HUDEP-2 (cell line): Measurements from ENCODE around the gene XG.
"Not testable (repeated sequence)": the region's sequence is repeated elsewhere in the genome, so short reads cannot be mapped to it uniquely, and the experiment has no call there.

Experiments
- DNase-seq, 76 experiments: peaks; one replicate each; lab custom pipeline; 2025; ENCODE audit not compliant: unreplicated experiment in 76 of 76; lab: John Stamatoyannopoulos, UW

The XG gene

DNA sequence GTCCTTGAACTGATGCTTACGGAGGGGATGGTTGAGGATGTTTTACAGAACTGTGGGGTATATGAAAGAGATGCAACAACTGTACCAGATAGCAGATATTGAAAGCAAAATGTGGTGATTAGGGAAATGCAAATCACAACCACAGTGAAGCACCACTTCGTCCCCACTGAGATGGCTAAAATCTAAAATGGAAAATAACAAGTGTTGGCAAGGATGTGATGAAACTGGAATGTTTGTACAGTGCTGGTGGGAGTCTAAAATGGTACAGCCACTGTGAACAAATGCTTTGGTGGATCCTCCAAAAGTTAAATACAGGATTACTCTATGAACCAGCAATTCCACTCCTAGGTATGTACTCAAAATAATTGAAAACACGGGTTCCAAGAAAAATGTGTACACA, 22.9 kb downstream of the XG start:
- DNase-seq = no peak

DNA sequence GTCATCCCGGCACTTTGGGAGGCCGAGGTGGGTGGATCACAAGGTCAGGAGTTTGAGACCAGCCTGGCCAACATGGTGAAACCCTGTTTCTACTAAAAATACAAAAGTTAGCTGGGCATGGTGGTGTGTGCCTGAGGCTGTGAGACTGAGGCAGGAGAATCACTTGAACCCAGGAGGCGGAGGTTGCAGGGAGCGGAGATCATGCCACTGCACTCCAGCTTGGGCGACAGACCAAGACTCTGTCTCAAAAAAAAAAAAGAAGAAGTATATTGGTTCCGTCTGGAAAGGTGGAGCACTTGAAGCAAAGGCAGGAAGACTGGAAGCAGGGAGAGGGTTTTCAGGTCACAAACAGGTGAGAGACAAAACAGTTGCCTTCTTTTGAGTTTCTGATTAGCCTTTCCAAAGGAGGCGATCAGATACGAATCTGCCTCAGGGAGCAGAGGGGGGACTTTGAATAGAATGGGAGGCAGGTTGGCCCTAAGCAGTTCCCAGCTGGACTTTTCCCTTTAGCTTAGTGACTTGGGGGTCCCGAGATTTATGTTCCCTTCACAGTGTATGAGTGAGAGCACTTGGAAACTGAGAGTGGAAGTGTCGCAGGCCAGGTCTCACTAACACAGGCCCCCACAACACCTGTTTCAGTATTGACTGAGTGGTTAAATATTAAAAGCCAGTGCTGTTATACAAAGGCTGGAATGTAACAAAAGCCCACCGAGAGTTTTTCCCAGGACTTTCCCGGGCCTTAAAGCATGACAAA, 28.8 kb downstream of the XG start:
- DNase-seq = not testable (repeated sequence)

DNA sequence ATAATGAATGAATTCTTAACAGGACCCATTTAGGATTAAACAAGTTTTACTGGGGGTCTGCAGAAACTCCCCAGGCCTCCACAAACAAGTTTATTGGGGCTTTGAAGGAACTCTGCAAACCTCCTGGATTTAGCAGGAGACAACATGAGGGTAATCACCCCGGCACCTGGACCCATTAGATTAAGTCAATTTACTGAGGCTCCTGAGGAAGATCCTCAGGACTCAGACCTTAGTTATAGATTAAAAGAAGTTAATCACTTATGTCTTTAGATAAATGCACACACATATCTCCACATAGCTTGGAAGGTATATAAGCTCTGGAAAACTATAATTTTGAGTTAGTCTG, 29.4 kb downstream of the XG start:
- no peak for DNase-seq

DNA sequence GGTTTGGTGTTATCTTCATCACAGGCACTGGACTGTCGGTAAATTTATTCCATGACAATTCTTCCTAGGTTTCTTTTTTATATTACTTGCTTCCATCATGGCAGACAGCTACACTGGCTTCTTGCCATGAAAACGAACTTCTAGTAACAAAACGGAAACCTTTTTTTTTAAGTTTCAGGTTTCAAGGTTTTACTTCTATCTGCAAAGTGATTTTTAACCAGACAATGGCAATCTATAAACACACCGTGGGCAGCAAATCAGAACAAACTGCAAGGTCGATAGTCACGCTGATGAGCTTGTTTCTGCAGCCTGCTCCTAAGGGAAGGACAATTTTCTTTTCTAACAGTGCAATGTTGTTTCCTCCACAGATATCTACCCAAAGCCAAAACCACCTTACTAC, 29.9 kb downstream of the XG start:
- no peak for DNase-seq

DNA sequence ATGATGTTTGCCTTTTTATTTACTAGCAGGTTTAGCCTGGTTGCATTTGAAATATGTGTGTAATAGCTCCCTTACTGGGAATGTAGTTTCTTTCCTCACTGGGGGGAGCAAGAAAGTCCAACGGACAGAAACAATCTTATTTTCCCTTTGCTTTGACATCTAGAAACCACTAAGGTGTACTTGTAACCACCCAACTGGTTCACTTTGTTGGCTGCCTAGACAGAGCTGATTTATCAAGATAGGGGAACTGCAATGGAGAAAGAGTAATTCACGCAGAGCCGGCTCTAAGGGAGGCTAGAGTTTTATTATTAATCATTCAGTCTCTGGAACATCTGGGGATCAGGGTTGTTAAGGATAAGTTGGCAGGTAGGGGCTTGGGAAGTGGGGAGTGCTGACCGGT, 30.3 kb downstream of the XG start:
- DNase-seq = no peak

DNA sequence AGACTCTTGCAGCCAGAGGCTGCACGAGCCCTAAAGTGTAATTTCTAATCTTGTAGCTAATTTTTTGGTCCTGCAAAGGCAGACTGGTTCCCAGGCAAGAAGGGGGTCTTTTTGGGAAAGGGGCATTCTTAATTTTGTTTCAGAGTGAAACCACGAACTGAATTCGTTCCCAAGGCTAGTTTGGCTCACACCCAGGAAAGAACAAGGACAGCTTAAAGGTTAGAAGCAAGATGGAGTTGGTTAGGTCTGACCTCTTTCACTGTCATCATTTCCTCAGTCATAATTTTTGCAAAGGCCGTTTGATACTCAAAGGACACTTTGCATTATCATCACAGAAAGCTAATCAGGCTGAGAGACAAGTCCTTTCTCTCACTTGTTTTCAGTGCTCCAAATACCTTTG, 30.9 kb downstream of the XG start:
- DNase-seq = no peak

DNA sequence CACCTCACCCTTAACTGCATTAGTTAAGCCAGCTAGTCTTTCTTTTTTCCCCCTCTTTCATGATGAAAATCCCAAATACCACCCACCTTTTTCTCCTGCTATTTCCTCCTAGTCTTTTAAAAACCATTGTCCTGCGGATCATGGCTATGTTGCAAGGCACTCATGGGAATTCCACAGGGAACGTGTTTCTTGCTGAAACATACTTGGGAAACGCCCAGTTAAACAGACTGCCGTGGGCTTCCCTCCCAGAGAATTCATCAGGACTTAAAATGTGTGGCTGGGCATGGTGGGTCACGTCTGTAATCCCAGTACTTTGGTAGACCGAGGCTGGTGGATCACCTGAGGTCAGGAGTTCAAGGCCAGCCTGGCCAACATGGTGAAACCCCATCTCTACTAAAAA, 32.2 kb downstream of the XG start:
- DNase-seq = no peak

DNA sequence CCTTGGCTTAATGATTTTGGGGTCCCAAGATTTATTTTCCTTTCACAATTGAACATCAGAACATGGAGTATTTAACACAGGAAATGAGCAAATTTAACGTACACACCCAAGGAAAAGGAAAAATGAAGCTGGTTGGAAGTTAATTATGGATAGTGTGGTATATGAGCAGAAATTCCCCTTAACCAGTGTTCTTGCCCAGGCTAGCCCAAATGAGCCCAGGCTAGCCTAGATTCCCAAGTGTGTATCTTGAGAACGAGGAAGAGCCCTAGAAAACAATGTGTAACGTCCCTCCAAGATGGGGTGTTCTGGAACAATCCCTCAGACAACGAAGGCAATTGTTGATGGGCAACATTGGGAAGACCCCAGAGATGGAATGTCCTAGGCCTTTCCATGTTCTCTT, 33.7 kb downstream of the XG start:
- DNase-seq = no peak

DNA sequence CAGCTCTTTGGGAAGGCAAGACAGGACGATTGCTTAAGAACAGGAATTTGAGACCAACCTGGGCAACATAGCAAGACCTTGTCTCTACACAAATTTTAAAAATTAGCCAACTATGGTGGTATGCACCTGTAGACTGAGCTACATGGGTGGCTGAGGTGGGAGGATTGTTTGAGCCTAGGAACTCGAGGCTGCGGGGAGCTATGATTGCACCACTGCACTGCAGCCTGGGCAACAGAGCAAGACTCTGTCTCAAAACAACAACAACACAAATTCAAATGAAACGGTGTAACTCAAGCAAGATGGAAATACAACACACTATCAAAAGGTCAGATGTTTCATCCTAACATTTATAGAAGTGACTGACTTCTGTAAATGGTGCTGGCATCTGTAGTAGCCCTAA, 37.1 kb downstream of the XG start:
- DNase-seq = no peak

DNA sequence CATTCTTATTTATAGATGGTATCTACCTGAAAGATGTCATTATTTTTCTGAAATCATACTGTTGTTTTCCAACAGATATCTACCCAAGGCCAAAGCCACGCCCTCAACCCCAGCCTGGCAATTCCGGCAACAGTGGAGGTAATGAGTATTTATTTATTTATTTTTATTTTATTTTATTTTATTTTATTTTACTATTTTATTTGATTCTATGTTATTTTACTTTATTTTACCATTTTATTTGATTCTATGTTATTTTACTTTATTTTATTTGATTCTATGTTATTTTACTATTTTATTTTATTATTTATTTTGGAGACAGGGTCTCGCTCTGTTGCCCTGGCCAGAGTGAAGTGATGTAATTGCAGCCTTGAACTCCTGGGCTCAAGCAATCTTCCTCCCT, 37.7 kb downstream of the XG start:
- DNase-seq = no peak

DNA sequence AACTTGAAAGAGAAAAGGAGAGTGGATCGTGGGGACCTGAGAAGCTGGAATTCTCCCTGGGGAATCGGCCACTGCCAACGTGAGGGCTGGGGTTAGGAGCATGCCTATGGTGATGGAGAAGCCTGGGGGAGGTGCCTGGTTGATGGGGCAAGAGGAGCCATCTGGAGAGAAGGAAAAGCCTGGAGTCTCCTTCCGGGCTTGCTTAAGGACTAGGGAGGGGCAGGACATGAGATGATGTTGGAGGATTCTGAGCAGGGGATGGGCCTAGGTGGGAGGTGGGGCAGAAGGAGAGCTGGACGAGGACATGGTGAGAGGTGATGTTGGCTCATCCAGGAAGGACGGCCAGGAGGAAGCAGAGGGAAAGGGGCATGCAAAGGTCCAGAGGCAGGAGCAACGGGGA, 41.9 kb downstream of the XG start:
- DNase-seq = no peak

DNA sequence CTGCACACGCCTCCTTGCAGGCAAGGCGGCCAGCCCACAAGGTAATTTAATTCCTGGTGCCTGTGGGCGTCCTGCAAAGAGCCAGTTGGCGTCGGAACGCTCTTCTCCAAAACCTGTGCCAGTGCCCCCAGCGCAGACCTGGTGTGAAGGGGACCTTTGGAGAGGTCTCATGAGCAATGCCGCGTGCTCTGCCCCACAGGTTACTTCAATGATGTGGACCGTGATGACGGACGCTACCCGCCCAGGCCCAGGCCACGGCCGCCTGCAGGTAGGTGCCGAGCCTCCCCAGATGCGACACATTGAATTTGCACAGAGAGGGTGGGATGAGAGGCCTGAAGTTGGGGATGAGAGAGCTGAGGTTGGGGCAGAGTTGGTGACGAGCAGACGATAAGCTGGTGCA, 42.5 kb downstream of the XG start:
- DNase-seq = no peak

DNA sequence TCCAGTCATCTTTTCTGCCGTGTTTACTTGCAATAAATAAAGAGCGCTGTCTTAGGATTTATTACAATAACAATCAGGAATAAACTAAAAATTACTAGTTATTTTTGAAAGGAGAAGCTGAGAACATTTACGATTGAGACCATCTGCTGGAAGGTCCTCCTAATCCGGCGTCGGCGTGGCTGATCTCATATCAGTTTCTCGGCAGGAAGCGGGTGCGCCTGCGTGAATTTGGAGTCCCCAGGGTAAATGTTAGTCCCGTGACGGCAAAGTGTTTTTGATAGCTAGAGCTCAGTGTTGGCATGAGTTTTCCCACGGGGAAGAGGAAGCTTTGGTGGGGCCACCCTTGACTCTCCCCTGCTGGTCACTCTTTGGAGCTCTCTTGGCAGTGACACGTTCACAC, 45.0 kb downstream of the XG start:
- not testable (repeated sequence) for DNase-seq

DNA sequence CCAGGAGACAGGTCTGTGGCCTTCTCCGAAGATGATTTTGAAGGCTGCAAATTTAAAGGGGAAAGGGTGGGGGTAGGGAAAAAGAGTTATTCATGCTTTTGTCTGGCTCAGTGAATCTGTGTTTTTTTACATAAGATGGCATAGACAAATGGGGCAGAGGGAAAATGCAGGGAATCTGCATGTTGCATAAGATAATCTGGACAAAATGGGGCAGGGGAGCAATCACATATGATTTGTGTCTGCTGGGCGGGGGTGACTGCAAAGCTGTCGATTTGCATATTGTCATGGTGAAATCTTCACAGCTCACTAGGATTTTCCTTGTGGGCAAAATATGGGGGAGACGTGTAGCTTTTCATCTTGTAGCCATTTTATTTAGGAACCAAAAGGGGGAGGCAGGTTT, 47.5 kb downstream of the XG start:
- DNase-seq = no peak

DNA sequence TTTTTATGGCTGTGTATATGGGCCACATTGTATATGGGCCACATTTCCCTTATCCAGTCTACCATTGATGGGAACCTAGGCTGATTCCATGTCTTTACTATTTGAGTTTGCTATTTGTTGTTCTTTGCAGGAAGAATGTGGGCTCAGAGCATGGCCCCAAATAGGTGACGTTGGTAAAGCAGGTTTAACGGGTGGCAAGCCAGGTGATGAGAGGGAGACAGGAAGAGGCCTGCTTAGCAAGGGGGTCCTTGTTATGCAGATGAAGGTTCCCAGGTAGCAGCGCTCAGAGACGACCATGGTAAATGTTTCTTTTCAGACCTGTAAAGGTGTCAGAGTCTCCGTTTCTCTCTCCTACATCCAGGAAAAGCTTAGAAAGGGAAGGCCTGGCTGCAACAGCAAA, 48.1 kb downstream of the XG start:
- DNase-seq = not testable (repeated sequence)

DNA sequence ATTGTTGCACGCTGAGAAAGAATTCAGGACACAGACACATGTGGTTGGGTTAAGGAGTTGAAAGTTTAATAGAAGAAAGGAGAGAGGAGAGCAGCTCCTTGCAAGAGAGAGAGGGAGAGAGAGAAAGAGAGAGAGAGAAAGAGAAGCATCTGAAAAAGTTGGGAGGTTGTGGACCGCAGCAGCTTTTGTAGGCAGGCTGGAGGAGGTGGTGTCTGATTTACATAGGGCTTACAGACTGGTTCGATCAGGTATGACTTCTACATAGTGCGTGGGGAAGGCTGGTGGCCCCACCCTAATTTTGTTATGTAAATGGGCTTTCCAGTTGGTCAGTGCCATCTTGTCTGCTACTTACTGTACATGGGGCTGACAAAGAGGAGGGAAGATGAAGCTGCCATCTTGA, 49.4 kb downstream of the XG start:
- DNase-seq = no peak

DNA sequence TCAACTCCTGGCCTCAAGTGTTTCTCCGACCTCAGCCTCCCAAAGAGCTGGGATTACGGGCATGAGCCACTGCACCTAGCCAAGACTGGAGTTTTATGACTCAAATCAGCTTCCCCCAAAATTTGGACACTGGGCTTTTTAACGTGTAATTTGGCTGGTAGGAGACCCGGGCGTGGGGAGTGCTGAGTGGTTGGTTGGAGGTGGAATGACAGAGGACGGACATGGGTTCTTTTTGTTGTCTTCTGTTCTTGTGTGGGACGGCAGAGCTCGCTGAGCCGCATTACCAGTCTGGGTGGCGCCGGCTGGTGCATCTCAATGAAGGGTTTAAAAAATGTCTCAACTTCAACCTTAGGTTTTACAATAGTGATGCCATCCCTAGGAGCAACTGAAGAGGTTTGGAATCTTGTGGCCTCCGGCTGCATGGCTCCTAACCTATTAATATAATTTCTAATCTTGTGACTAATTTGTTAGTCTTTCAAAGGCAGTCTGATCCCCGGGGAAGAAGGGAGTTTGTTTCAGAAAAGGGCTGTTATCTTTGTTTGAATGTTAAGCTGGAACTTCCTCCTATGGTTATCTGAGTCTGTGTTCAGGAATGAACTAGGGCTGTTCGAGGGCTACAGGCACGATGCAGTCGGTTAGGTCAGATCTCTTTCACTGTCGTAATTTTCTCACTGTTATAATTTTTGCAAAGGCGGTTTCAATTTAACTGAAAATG, 50.7 kb downstream of the XG start:
- not testable (repeated sequence) for DNase-seq

DNA sequence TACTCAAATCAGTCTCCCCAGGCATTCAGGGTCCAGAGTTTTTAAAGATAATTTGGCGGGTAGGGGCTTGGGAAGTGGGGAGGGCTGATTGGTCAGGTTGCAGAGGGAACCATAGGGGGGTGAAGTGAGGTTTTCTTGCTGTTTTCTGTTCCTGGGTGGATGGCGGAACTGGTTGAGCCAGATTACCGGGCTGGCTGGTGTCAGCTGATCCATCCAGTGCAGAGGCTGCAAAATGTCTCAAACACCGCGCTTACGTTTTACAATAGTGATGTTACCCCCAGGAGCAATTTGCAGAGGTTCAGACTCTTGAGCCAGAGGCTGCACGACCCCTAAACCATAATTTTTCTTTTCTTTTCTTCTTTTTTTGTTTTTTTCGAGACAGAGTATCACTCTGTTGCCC, 51.6 kb downstream of the XG start:
- DNase-seq = not testable (repeated sequence)

DNA sequence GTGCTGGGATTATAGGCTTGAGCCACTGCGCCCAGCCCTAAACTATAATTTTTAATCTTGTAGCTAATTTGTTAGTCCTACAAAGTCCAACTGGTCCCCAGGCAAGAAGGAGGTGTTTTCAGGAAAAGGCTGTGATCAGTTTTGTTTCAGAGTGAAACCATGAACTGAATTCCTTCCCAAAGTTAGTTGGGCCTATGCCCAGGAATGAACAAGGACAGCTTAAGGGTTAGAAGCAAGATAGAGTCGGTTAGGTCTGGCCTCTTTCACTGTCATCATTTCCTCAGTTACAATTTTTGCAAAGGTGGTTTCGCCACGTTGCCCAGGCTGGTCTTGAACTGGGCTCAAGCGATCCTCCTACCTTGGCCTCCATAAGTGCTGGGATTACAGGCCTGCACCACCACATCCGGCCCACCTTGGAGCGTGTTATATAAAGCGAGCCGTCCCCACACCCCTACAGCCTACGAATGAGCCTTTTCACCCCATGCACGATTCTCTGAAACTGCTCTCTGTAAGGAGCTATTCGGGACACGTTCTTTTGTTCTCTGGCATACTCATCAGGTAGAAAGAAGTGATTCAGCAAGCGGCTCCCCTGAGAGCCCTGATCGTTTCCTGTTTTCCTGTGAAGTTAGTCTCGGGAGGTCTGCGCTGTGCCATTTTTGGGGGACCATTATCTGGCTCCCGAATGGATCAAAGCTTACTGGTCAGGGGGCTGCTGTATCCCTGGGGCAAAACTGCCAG, 52.4 kb downstream of the XG start:
- DNase-seq = not testable (repeated sequence)

DNA sequence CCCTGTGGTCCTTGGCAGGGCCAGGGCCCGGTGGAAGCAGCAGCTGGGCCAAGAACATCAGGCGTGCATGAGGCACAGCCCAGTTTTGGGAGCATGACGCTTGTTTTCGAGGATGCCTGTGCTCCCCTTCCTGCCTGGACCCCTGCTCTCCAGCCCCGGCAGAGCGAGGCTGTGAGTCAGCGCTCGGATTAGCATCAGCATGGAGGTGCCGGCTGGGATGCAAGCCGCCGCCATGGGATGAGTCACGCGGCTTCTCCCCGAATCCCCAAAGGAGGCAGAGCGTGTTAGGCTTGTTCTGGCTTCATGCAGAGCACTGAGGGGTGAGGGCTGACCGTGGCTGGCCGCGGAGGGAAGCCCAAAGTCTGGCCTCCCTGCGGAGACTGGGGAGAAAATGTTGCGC, 53.0 kb downstream of the XG start:
- not testable (repeated sequence) for DNase-seq

DNA sequence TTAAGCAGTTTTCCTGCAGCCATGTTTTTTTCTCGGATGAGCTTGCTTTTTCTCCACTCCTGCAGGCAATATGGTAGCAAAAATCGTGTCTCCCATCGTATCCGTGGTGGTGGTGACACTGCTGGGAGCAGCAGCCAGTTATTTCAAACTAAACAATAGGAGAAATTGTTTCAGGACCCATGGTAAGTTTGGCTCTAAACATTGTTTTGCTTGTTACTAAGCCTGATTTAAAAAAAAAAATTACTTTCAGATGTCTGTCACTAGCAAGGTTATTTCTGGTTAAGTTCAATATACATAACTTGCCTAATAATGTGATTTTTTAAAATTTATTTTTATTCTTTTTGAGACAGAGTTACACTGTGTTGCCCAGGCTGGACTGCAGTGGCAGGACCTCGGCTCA, 59.4 kb downstream of the XG start:
- DNase-seq = no peak
